Transverse colon (tissue), 4 donors: ENCODE measurements around the gene TIGAR. TPM values are rescaled to one million over a fixed set of nuclear protein-coding genes. Genes with fewer than 3 reads are reported as not detected.

Experiments
- DNase-seq: peaks from one replicate; pipeline ENCODE4 v3.0.0-alpha.2; 2019
- H3K27ac ChIP-seq, 4 donors: fragments of 200-600 bp; sonication (generic); 2 replicates each; pipeline ENCODE4 v1.5.1; 2016 to 2018; ENCODE audit warnings: inconsistent platforms in 4 of 4
- H3K27me3 ChIP-seq: fragments of 200-600 bp; sonication (generic); 2 replicates; pipeline ENCODE4 v1.5.1; 2017; ENCODE audit warnings: inconsistent platforms
- H3K36me3 ChIP-seq, 4 donors: fragments of 200-600 bp; sonication (generic); 2 replicates each; pipeline ENCODE4 v1.5.1; 2017 to 2019; ENCODE audit warnings: inconsistent platforms in 4 of 4
- H3K4me1 ChIP-seq, 4 donors: fragments of 200-600 bp; sonication (generic); 2 replicates each; pipeline ENCODE4 v1.5.1; 2017 to 2020; ENCODE audit warnings: inconsistent platforms in 4 of 4
- H3K4me3 ChIP-seq, 4 donors: fragments of 200-600 bp; sonication (generic); 1 replicate in 1 of 4; 2 replicates in 3 of 4; pipeline versions ENCODE4 v1.5.1 to v1.6.1; 2017 to 2019; ENCODE audit warnings: inconsistent platforms in 4 of 4
- H3K9me3 ChIP-seq, 2 donors: fragments of 200-600 bp; sonication (generic); 2 replicates each; pipeline ENCODE4 v1.5.1; 2017 to 2019; ENCODE audit warnings: inconsistent platforms in 2 of 2
- CTCF ChIP-seq, 5 experiments: fragments of 200-600 bp in 3 of 5; fragments of 450-650 bp in 2 of 5; sonication (generic) in 3 of 5; IDR thresholded peaks; 1 replicate in 2 of 5; 2 replicates in 3 of 5; pipeline ENCODE4 v1.5.1; 2016 to 2017; ENCODE audit warnings: antibody characterized with exemption in 5 of 5, inconsistent platforms in 3 of 5, mild to moderate bottlenecking in 2 of 5, moderate library complexity in 1 of 5
- EP300 ChIP-seq: sonication (generic); formaldehyde crosslinking; IDR thresholded peaks from one replicate; pipeline ENCODE4 v1.6.1; 2017; ENCODE audit warnings: antibody characterized with exemption, low read depth
- POLR2A ChIP-seq: fragments of 450-650 bp; IDR thresholded peaks from one replicate; pipeline ENCODE4 v1.6.1; 2016; ENCODE audit warnings: antibody characterized with exemption, mild to moderate bottlenecking, moderate library complexity
- POLR2AphosphoS5 ChIP-seq, 3 donors: sonication (generic); formaldehyde crosslinking; IDR thresholded peaks; one replicate each; pipeline ENCODE4 v1.6.1; 2016; ENCODE audit warnings: antibody characterized with exemption in 3 of 3
- WGBS, 2 donors: methylation state at CpG; one replicate each; pipeline ENCODE4 v1.1.5; 2018; ENCODE audit warnings: low coverage in 1 of 2; 5-methylcytosine and 5-hydroxymethylcytosine counted together
- in situ Hi-C, 4 donors: fragments of 200-750 bp; cut with MboI; loops; one replicate each; pipeline versions ENCODE4 v1.15.0 to v1.15.1; 2017; ENCODE audit warnings: low sequenced_read_pairs in 3 of 4, low pct_ligation_motif_present in 1 of 4, low pct_unique_long_range_greater_than_20kb in 1 of 4
- intact Hi-C: fragments of 100-400 bp; cut with DNase I; formaldehyde crosslinking; loops from one replicate; pipeline ENCODE4 v1.15.1; 2023; ENCODE audit warnings: low total_unique reads
- total RNA-seq, 4 donors: library from RNA; depleted of rRNA; stranded (reverse); fragments of >200 nt; gene quantifications; one replicate each; pipeline ENCODE4 v1.1.0, GENCODE V29; 2016

Gene TIGAR
- total RNA-seq, 4 donors from 2014 or later: 2.6 to 26.6 (median 4.4) TPM

- Histone ChIP-seq H3K4me1 (peaks cover 33 to 66% (median 65%) of the 10 kb centered on the region in 4 donors), H3K9me3 (no peaks in the 10 kb centered on the region), H3K27me3 (no peaks in the 10 kb centered on the region), H3K36me3 (peaks cover 0 to 21% (median 9%) of the 10 kb centered on the region in 4 donors), H3K4me3 (peak overlapping the region in 2 of 4 donors; percentile 7 to 9), H3K27ac (peak overlapping the region; percentile 92 to 97 (median 95))
- peak in 1 of 3 donors; percentile 3 for TF ChIP-seq POLR2AphosphoS5 (IDR thresholded peaks at IDR 0.05)
- no peak for TF ChIP-seq CTCF (IDR thresholded peaks at IDR 0.05)
- no peak for TF ChIP-seq EP300
- 34% methylated on average over 15 of the region's 15 CpGs; no CpG with 5 or more reads in 1 of the 2 donors for WGBS, 2 donors
- DNase-seq: peak; percentile 62
- intact Hi-C loops: no loop called here
- in situ Hi-C loops: loop anchor here in 3 of 4 donors (10.0 to 25.0 kb wide), 4 partner anchors 168 to 393 kb away; no protein-coding TSS in a partner anchor
Measured at GRCh38 chr12:4280351-4281163, 40.5 kb upstream of the TIGAR start.

GRCh38 chr12:4281173-4281654 is 39.8 kb upstream of the TIGAR start:
- in situ Hi-C loops: loop anchor here in 3 of 4 donors (10.0 to 25.0 kb wide), 4 partner anchors 169 to 394 kb away; no protein-coding TSS in a partner anchor
- DNase-seq: peak; percentile 49
- peak overlapping the region in 1 of 4 donors; percentile 7 for H3K4me3 ChIP-seq

GRCh38 chr12:4282103-4282891 is 38.7 kb upstream of the TIGAR start:
- H3K9me3 ChIP-seq: no peaks in the 10 kb centered on the region
- TF ChIP-seq CTCF (IDR thresholded peaks at IDR 0.05) (no peak), POLR2A (no peak), EP300 (no peak), POLR2AphosphoS5 (IDR thresholded peaks at IDR 0.05) (no peak)
- intact Hi-C loops: no loop called here
- peaks cover 0 to 26% (median 10%) of the 10 kb centered on the region in 4 donors for H3K36me3 ChIP-seq
- H3K4me1 ChIP-seq: peaks cover 33 to 66% (median 58%) of the 10 kb centered on the region in 4 donors
- in situ Hi-C loops: loop anchor here in 3 of 4 donors (10.0 to 25.0 kb wide), 4 partner anchors 170 to 395 kb away; no protein-coding TSS in a partner anchor
- no peak overlapping the region for H3K4me3 ChIP-seq
- no peak for DNase-seq
- 91% methylated on average over 15 of the region's 16 CpGs; no CpG with 5 or more reads in 1 of the 2 donors for WGBS, 2 donors
- H3K27me3 ChIP-seq: no peaks in the 10 kb centered on the region
- peak overlapping the region in 3 of 4 donors; percentile 94 to 97 (median 96) for H3K27ac ChIP-seq

More at GRCh38 chr12:4281173-4281654, 39.8 kb upstream of the TIGAR start:
- H3K27me3 ChIP-seq: no peaks in the 10 kb centered on the region
- peaks cover 0 to 25% (median 10%) of the 10 kb centered on the region in 4 donors for H3K36me3 ChIP-seq
- no peaks in the 10 kb centered on the region for H3K9me3 ChIP-seq
- WGBS, 2 donors: 67% methylated on average over 16 of the region's 16 CpGs; no CpG with 5 or more reads in 1 of the 2 donors
- peak overlapping the region; percentile 92 to 97 (median 95) for H3K27ac ChIP-seq
- intact Hi-C loops: no loop called here
- H3K4me1 ChIP-seq: peaks cover 33 to 64% (median 61%) of the 10 kb centered on the region in 4 donors
- TF ChIP-seq POLR2A: no peak
- no peak for TF ChIP-seq EP300
- no peak for TF ChIP-seq POLR2AphosphoS5 (IDR thresholded peaks at IDR 0.05)

GRCh38 chr12:4282892-4283511 is 38.0 kb upstream of the TIGAR start:
- Histone ChIP-seq H3K9me3 (no peaks in the 10 kb centered on the region), H3K4me3 (no peak overlapping the region), H3K27ac (peak overlapping the region; percentile 1 to 15 (median 7)), H3K27me3 (no peaks in the 10 kb centered on the region), H3K36me3 (peaks cover 0 to 26% (median 10%) of the 10 kb centered on the region in 4 donors), H3K4me1 (peaks cover 37 to 66% (median 58%) of the 10 kb centered on the region in 4 donors)
- in situ Hi-C loops: loop anchor here in 3 of 4 donors (10.0 to 25.0 kb wide), 4 partner anchors 171 to 396 kb away; no protein-coding TSS in a partner anchor
- WGBS, 2 donors: 50 to 72% methylated on average over 1 to 12 of the region's 12 CpGs
- no peak for TF ChIP-seq EP300
- no peak for TF ChIP-seq POLR2AphosphoS5 (IDR thresholded peaks at IDR 0.05)
- no peak for TF ChIP-seq POLR2A
- TF ChIP-seq CTCF (IDR thresholded peaks at IDR 0.05): no peak
- no peak for DNase-seq
- intact Hi-C loops: no loop called here
